ENCODE results near the gene TESK2.

DNA sequence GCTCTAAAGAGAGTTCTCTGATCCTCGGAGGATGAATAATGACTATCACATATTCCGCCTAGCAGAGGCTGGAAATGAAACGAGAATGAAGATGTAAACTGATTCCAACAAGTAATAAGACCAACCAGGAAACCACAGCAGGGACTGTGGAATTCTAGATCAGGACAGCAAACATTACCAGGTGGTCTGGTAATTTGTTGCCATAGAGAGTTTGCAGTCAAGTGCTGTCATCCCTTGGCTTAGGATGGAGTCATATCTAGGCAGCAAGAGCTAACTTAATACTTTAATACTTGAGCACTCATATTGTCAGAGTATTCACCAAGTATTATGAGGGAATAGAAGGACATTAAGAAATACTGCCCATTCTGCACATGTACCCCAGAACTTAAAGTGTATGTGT is 105.7 kb downstream of the TESK2 start:
- TF ChIP-seq EZH2 (IDR thresholded peaks at IDR 0.05; ENCODE audit: insufficient read depth, poor library complexity, severe bottlenecking) (no peak), EZH2phosphoT487 (IDR thresholded peaks at IDR 0.05; ENCODE audit: insufficient read depth, low read depth) (no peak)

Measured in GM23248 (cell line).